ENCODE results near the gene RAPGEF3.

Gene RAPGEF3

GRCh38 chr12:47698631-47699030 lies 60.0 kb downstream of the RAPGEF3 start:
- no peak for TF ChIP-seq CTCF (IDR thresholded peaks at IDR 0.05)
- H3K27ac ChIP-seq: no peak overlapping the region
- DNase-seq (ENCODE audit: low spot score): no peak
- H3K4me3 ChIP-seq: no peak overlapping the region

- Histone ChIP-seq H3K27ac (no peak overlapping the region), H3K4me3 (no peak overlapping the region)
- TF ChIP-seq CTCF (IDR thresholded peaks at IDR 0.05): no peak
- DNase-seq (ENCODE audit: low spot score): no peak
Measured at GRCh38 chr12:47698055-47698454, 60.6 kb downstream of the RAPGEF3 start.

- no peak for TF ChIP-seq CTCF (IDR thresholded peaks at IDR 0.05)
- H3K4me3 ChIP-seq: no peak overlapping the region
- no peak overlapping the region for H3K27ac ChIP-seq
- DNase-seq (ENCODE audit: low spot score): no peak
Measured at GRCh38 chr12:47689215-47689614, 69.5 kb downstream of the RAPGEF3 start.

GRCh38 chr12:47687636-47688035 lies 71.0 kb downstream of the RAPGEF3 start:
- no peak for TF ChIP-seq CTCF (IDR thresholded peaks at IDR 0.05)
- H3K27ac ChIP-seq: no peak overlapping the region
- H3K4me3 ChIP-seq: no peak overlapping the region
- no peak for DNase-seq (ENCODE audit: low spot score)

- Histone ChIP-seq H3K27ac (no peak overlapping the region), H3K4me3 (no peak overlapping the region)
- peak; percentile 46 for TF ChIP-seq CTCF (IDR thresholded peaks at IDR 0.05)
- no peak for DNase-seq (ENCODE audit: low spot score)
Measured at GRCh38 chr12:47686645-47687240, 71.9 kb downstream of the RAPGEF3 start.

All from coronary artery (tissue), 2 donors.